Thyroid gland (tissue), 4 donors: ENCODE data around the gene KLHL34. TPM values are rescaled to one million over a fixed set of nuclear protein-coding genes. Genes with fewer than 3 reads are reported as not detected.

ENCODE experiments used
- DNase-seq, 2 donors: peaks; one replicate each; pipeline ENCODE4 v3.0.0-alpha.2; 2019
- H3K27ac ChIP-seq, 3 donors: fragments of 200-600 bp; sonication (generic); 1 replicate in 2 of 3; 2 replicates in 1 of 3; pipeline ENCODE4 v1.5.1; 2016 to 2019; ENCODE audit warnings: mild to moderate bottlenecking in 1 of 3, moderate library complexity in 1 of 3
- H3K27me3 ChIP-seq: fragments of 200-600 bp; sonication (generic); one replicate; pipeline ENCODE4 v1.5.1; 2019
- H3K36me3 ChIP-seq, 2 donors: fragments of 200-600 bp; sonication (generic); one replicate each; pipeline ENCODE4 v1.5.1; 2016 to 2019
- H3K4me1 ChIP-seq, 2 donors: fragments of 200-600 bp; sonication (generic); one replicate each; pipeline ENCODE4 v1.5.1; 2017 to 2019
- H3K4me3 ChIP-seq, 3 donors: fragments of 200-600 bp; sonication (generic); replicated peaks in 1 of 3; 1 replicate in 2 of 3; 2 replicates in 1 of 3; pipeline ENCODE4 v1.5.1; 2016; ENCODE audit warnings: mild to moderate bottlenecking in 1 of 3
- H3K9me3 ChIP-seq: fragments of 200-600 bp; sonication (generic); one replicate; pipeline ENCODE4 v1.5.1; 2017
- CTCF ChIP-seq, 6 experiments: fragments of 200-600 bp in 3 of 6; fragments of 450-650 bp in 3 of 6; sonication (generic) in 3 of 6; IDR thresholded peaks; one replicate each; pipeline ENCODE4 v1.5.1; 2016 to 2019; ENCODE audit warnings: antibody characterized with exemption in 6 of 6, mild to moderate bottlenecking in 2 of 6, inconsistent platforms in 1 of 6, moderate library complexity in 1 of 6
- POLR2A ChIP-seq, 2 donors: fragments of 450-650 bp; IDR thresholded peaks; one replicate each; pipeline ENCODE4 v1.6.1; 2017; ENCODE audit warnings: antibody characterized with exemption in 2 of 2, mild to moderate bottlenecking in 2 of 2, moderate library complexity in 1 of 2
- WGBS, 2 donors: methylation state at CpG; one replicate each; pipeline ENCODE4 v1.1.5; 2017; 5-methylcytosine and 5-hydroxymethylcytosine counted together
- intact Hi-C: fragments of 100-400 bp; cut with DNase I; formaldehyde crosslinking; loops from one replicate; pipeline ENCODE4 v1.15.1; 2023
- total RNA-seq, 4 donors: library from RNA; depleted of rRNA; stranded (reverse); fragments of >200 nt; gene quantifications; one replicate each; pipeline ENCODE4 v1.2.3, GENCODE V29; 2016

Gene KLHL34
- total RNA-seq, 4 donors from 2014 or later: not detected

GRCh38 chrX:21699136-21699535 is 41.0 kb upstream of the KLHL34 start:
- 53% methylated on average over 3 of the region's 3 CpGs for WGBS, 2 donors
- no peaks in the 10 kb centered on the region for H3K36me3 ChIP-seq
- intact Hi-C loops: no loop called here
- no peaks in the 10 kb centered on the region for H3K27me3 ChIP-seq
- TF ChIP-seq POLR2A (IDR thresholded peaks at IDR 0.05) (no peak), CTCF (IDR thresholded peaks at IDR 0.05) (no peak)
- no peak overlapping the region for H3K4me3 ChIP-seq
- H3K27ac ChIP-seq: no peak overlapping the region
- no peaks in the 10 kb centered on the region for H3K4me1 ChIP-seq
- no peak for DNase-seq
- H3K9me3 ChIP-seq: no peaks in the 10 kb centered on the region

GRCh38 chrX:21698272-21698671 is 40.1 kb upstream of the KLHL34 start:
- TF ChIP-seq POLR2A (IDR thresholded peaks at IDR 0.05) (no peak), CTCF (IDR thresholded peaks at IDR 0.05) (no peak)
- intact Hi-C loops: no loop called here
- Histone ChIP-seq H3K9me3 (no peaks in the 10 kb centered on the region), H3K4me3 (no peak overlapping the region), H3K4me1 (no peaks in the 10 kb centered on the region), H3K27me3 (no peaks in the 10 kb centered on the region), H3K27ac (no peak overlapping the region), H3K36me3 (no peaks in the 10 kb centered on the region)
- 79 to 84% methylated on average over 4 of the region's 4 CpGs for WGBS, 2 donors
- DNase-seq: no peak

GRCh38 chrX:21691512-21692018 is 33.4 kb upstream of the KLHL34 start:
- DNase-seq: no peak
- intact Hi-C loops: no loop called here
- no peak overlapping the region for H3K27ac ChIP-seq
- WGBS, 2 donors: 88 to 94% methylated on average over 3 of the region's 3 CpGs
- H3K36me3 ChIP-seq: no peaks in the 10 kb centered on the region
- no peak overlapping the region for H3K4me3 ChIP-seq
- TF ChIP-seq POLR2A (IDR thresholded peaks at IDR 0.05) (no peak), CTCF (IDR thresholded peaks at IDR 0.05) (no peak)
- no peaks in the 10 kb centered on the region for H3K9me3 ChIP-seq
- no peaks in the 10 kb centered on the region for H3K4me1 ChIP-seq
- no peaks in the 10 kb centered on the region for H3K27me3 ChIP-seq

GRCh38 chrX:21683941-21684340 is 25.8 kb upstream of the KLHL34 start:
- intact Hi-C loops: no loop called here

More at GRCh38 chrX:21683941-21684340, 25.8 kb upstream of the KLHL34 start:
- WGBS, 2 donors: 77 to 90% methylated on average over 1 of the region's 1 CpG
- Histone ChIP-seq H3K9me3 (no peaks in the 10 kb centered on the region), H3K27me3 (no peaks in the 10 kb centered on the region), H3K27ac (no peak overlapping the region), H3K4me1 (no peaks in the 10 kb centered on the region), H3K4me3 (no peak overlapping the region), H3K36me3 (no peaks in the 10 kb centered on the region)
- no peak for TF ChIP-seq CTCF (IDR thresholded peaks at IDR 0.05)
- no peak for TF ChIP-seq POLR2A (IDR thresholded peaks at IDR 0.05)
- DNase-seq: no peak
